Right lobe of liver (tissue), 4 donors: ENCODE measurements around the gene ZNF513.
A peak's percentile ranks its signal among the peaks of the same experiment; 100 is the strongest.

Source experiments
- CTCF ChIP-seq, 4 donors: fragments of 200-600 bp in 3 of 4; fragments of 450-650 bp in 1 of 4; IDR thresholded peaks; one replicate each; pipeline versions ENCODE4 v1.5.1 to v1.8.0; 2016 to 2022; ENCODE audit warnings: antibody characterized with exemption in 4 of 4, mild to moderate bottlenecking in 2 of 4
- POLR2A ChIP-seq: fragments of 450-650 bp; IDR thresholded peaks from one replicate; pipeline ENCODE4 v1.6.1; 2017; ENCODE audit warnings: antibody characterized with exemption, mild to moderate bottlenecking
- donor health status: DM: no; HTN: no; CAD: no.
- donor health status: DM: no; HTN: no; CAD: no.
- donor health status: DM: no; HTN: yes; CAD: no.

DNA sequence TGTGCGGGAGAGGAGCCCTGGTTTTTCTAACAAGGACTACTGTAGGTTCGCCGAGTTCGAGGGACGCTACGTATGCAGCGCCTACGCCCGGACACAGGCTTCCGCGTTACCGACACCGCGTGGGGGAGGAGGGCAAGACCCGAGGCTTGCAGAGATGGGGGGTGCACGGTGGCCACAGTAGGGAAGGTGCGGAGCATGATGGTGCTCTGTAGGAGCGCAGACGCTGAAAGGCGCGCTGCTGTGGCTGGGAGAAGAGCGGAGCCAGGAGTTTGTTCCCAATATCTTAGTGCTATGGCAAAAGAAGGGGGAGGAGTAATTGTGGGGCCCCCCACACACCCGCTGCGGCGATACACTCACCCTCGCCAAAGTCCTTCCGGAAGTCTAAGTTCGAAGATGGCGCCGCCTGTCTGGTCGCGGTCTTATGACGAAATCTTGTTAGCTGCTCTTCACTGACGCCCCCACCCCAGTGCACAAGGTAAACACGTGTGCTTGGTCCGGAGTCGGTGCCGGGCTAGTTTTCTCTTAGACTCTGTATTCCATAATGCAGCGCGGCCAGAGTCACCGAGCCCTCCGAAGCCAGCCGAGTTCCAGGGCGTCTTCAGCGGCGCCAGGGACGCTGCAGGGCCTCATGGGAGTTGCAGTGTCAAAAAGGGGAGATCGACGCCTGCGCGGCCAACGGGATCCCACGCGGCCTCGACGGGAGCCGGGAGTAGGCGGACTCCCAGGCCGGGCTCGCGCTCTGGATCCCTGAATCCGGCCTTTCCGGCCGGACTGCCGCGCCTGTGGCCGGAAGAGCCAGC lies 24.0 kb downstream of the ZNF513 start, which contains the start of gene GTF3C2:
- TF ChIP-seq CTCF (IDR thresholded peaks at IDR 0.05): peak in 1 of 4 donors; percentile 9
- TF ChIP-seq POLR2A: no peak
